Panc1 (cell line): Measurements from ENCODE around the gene LMO1. TPM values are rescaled to one million over a fixed set of nuclear protein-coding genes. Genes with fewer than 3 reads are reported as not detected.

ENCODE experiments used
- ATAC-seq: fragments of 200-7000 bp; cut with Tn5 transposase; 2 replicates; pipeline ENCODE4 v1.9.1; 2020; ENCODE audit warnings: mild to moderate bottlenecking, moderate library complexity
- BruUV-seq: library from RNA; stranded (reverse); fragments of 400-500 nt; replicated peaks from 2 replicates; lab custom pipeline; 2021; lab: Mats Ljungman, UMichigan
- CTCF ChIA-PET: fragments of 300-600 bp; sonication (Branson Sonifier 250); formaldehyde crosslinking; loops from one replicate; lab custom pipeline; 2022; ENCODE audit warnings: antibody characterized with exemption; lab: Charles Lee
- POLR2A ChIA-PET: fragments of 300-600 bp; sonication (Branson Sonifier 250); formaldehyde crosslinking; loops from one replicate; lab custom pipeline; 2022; ENCODE audit warnings: antibody characterized with exemption; lab: Charles Lee
- DNase-seq: peaks from one replicate; pipeline ENCODE4 v3.0.0-alpha.2; 2010; ENCODE audit warnings: low read depth, low spot score
- H3K27ac ChIP-seq: 2 replicates; pipeline ENCODE4 v1.5.1; 2011; ENCODE audit warnings: mild to moderate bottlenecking, low read length, inconsistent platforms
- H3K27me3 ChIP-seq: fragments of 200-500 bp; sonication (Bioruptor generic); 2 replicates; pipeline ENCODE4 v1.6.0; 2014; ENCODE audit warnings: low read length, inconsistent platforms; ENCODE audit not compliant: control insufficient read depth, insufficient read depth
- H3K36me3 ChIP-seq: fragments of 200-500 bp; sonication (Bioruptor generic); 2 replicates; pipeline ENCODE4 v1.5.1; 2014; ENCODE audit warnings: inconsistent platforms, mild to moderate bottlenecking, low read length, moderate library complexity; ENCODE audit not compliant: control insufficient read depth, insufficient read depth
- H3K4me1 ChIP-seq: 2 replicates; pipeline ENCODE4 v1.5.1; 2011; ENCODE audit warnings: inconsistent platforms, mild to moderate bottlenecking, low read length, moderate library complexity; ENCODE audit not compliant: control insufficient read depth, insufficient read depth
- H3K4me3 ChIP-seq, 2 experiments: 2 replicates each; pipeline ENCODE4 v1.5.1; 2011 to 2012; ENCODE audit warnings: low read depth in 2 of 2, low read length in 2 of 2, mild to moderate bottlenecking in 2 of 2, inconsistent platforms in 1 of 2, moderate library complexity in 1 of 2
- H3K9me3 ChIP-seq: fragments of 200-500 bp; sonication (Bioruptor generic); 2 replicates; pipeline ENCODE4 v1.5.1; 2014; ENCODE audit warnings: low read depth, mild to moderate bottlenecking, inconsistent platforms, low read length, moderate library complexity; ENCODE audit not compliant: control insufficient read depth, insufficient read depth
- CTCF ChIP-seq: fragments of 450-650 bp; IDR thresholded peaks from 2 replicates; pipeline ENCODE4 v1.5.1; 2017; ENCODE audit warnings: mild to moderate bottlenecking
- POLR2AphosphoS5 ChIP-seq: IDR thresholded peaks from 2 replicates; pipeline ENCODE4 v1.6.1; 2012; ENCODE audit warnings: mild to moderate bottlenecking, low read depth, low read length, moderate library complexity
- REST ChIP-seq, 2 experiments: IDR thresholded peaks; 2 replicates each; pipeline ENCODE4 v1.6.1; 2011 to 2012; ENCODE audit warnings: low read depth in 2 of 2, control low read depth in 1 of 2, low read length in 1 of 2, mild to moderate bottlenecking in 1 of 2, moderate library complexity in 1 of 2; ENCODE audit not compliant: insufficient read depth in 1 of 2
- TCF7L2 ChIP-seq: IDR thresholded peaks from 2 replicates; pipeline ENCODE4 v1.6.1; 2011; ENCODE audit warnings: mild to moderate bottlenecking, low read depth, low read length, inconsistent platforms
- in situ Hi-C: cut with HindIII; loops from 2 replicates; pipeline ENCODE4 v1.10.0; 2016; ENCODE audit warnings: low sequenced_read_pairs, low pct_unique_long_range_greater_than_20kb
- intact Hi-C: fragments of 100-400 bp; cut with micrococcal nuclease; formaldehyde crosslinking; loops from one replicate; pipeline ENCODE4 v1.10.0; 2022; ENCODE audit not compliant: unreplicated experiment
- total RNA-seq: library from RNA; stranded (reverse); gene quantifications from one replicate; pipeline ENCODE4 v1.2.1, GENCODE V29; 2021; ENCODE audit not compliant: unreplicated experiment

The LMO1 gene
- total RNA-seq, 1 experiment from 2014 or later: not detected

GRCh38 chr11:8282631-8283030 lies 19.0 kb upstream of the LMO1 start:
- DNase-seq (no peak), ATAC-seq (no peak)
- POLR2A ChIA-PET: no interaction called here
- BruUV-seq: no TSS peak
- Histone ChIP-seq H3K9me3 (no peaks in the 10 kb centered on the region), H3K4me3 (no peak overlapping the region), H3K4me1 (no peaks in the 10 kb centered on the region), H3K36me3 (no peaks in the 10 kb centered on the region), H3K27ac (no peak overlapping the region), H3K27me3 (peaks cover 2% of the 10 kb centered on the region; the same call in 1 of the 2 replicates)
- no peak for TF ChIP-seq CTCF
- no peak for TF ChIP-seq POLR2AphosphoS5
- TF ChIP-seq REST (IDR thresholded peaks at IDR 0.05; ENCODE audit: insufficient read depth in 1 of 2, low read depth in 2 of 2, low read length in 1 of 2): no peak
- no peak for TF ChIP-seq TCF7L2
- intact Hi-C loops: no loop called here
- CTCF ChIA-PET: no interaction called here
- in situ Hi-C loops: no loop called here

DNA sequence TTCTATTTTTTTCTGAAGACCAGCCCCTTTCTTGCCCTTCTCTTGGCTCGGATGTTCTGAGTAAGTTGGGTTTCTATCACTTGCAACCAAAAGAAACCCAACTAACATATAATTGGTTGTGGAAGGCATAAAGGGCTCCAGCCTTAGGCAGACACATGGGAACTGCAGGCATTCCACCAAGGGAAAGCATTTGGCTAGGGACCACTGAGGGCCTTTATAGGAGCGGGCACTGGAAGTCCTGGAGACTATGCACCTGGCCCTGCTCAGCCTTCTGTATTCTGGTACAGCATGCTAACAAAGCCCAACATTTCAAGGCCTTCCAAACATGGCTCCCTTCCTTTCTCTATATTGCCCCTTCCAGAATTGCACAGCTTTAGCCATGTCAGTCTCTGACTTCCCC lies 17.6 kb upstream of the LMO1 start:
- no peak for DNase-seq
- H3K36me3 ChIP-seq: no peaks in the 10 kb centered on the region
- in situ Hi-C loops (no loop called here), intact Hi-C loops (no loop called here)
- H3K27me3 ChIP-seq: peaks cover 2% of the 10 kb centered on the region; the same call in 1 of the 2 replicates
- BruUV-seq: no TSS peak
- TF ChIP-seq CTCF: no peak
- TF ChIP-seq REST (IDR thresholded peaks at IDR 0.05; ENCODE audit: insufficient read depth in 1 of 2, low read depth in 2 of 2, low read length in 1 of 2): no peak
- TF ChIP-seq TCF7L2: no peak
- no peaks in the 10 kb centered on the region for H3K4me1 ChIP-seq
- no peak for ATAC-seq
- H3K4me3 ChIP-seq: no peak overlapping the region
- ChIA-PET POLR2A (no interaction called here), CTCF (no interaction called here)
- H3K9me3 ChIP-seq: no peaks in the 10 kb centered on the region
- H3K27ac ChIP-seq: no peak overlapping the region
